GM12878 (cell line): ENCODE results near the gene CCDC91. TPM values are rescaled to one million over a fixed set of nuclear protein-coding genes. Genes with fewer than 3 reads are reported as not detected.

Experiments
- ATAC-seq: fragments of 200-7000 bp; cut with Tn5 transposase; 3 replicates; pipeline ENCODE4 v1.9.1; 2020; ENCODE audit warnings: mild to moderate bottlenecking, moderate library complexity
- BruUV-seq: library from RNA; stranded (reverse); fragments of 400-500 nt; replicated peaks from 2 replicates; lab custom pipeline; 2021; lab: Mats Ljungman, UMichigan
- CTCF ChIA-PET: fragments of 300-600 bp; sonication (Branson Sonifier 250); formaldehyde crosslinking; extraction: SDS; loops from one replicate; lab custom pipeline; 2021; ENCODE audit warnings: inconsistent platforms; lab: Yijun Ruan, JAX
- POLR2A ChIA-PET: fragments of 350-600 bp; formaldehyde crosslinking; extraction: SDS; loops from one replicate; lab custom pipeline; 2021; ENCODE audit warnings: inconsistent platforms; lab: Charles Lee
- RAD21 ChIA-PET: fragments of 300-600 bp; sonication (Branson Sonifier 250); formaldehyde crosslinking; loops from one replicate; lab custom pipeline; 2023; ENCODE audit warnings: antibody characterized with exemption; ENCODE audit not compliant: unreplicated experiment; lab: Charles Lee
- SMC1A ChIA-PET: fragments of 300-600 bp; sonication (Branson Sonifier 250); formaldehyde crosslinking; loops from one replicate; lab custom pipeline; 2023; ENCODE audit not compliant: unreplicated experiment, uncharacterized antibody; lab: Charles Lee
- DNase-seq: peaks from one replicate; pipeline ENCODE4 v3.0.0-alpha.2; 2011; ENCODE audit warnings: low read depth, low spot score
- FAIRE-seq: peaks from 3 replicates; lab custom pipeline; 2011; peaks lifted over from hg19 to GRCh38; lab: Jason Lieb, UNC
- H2AFZ ChIP-seq: 2 replicates; pipeline ENCODE4 v1.6.0; 2011; ENCODE audit warnings: low read depth, low read length, control low read depth; ENCODE audit not compliant: control insufficient read depth
- H3K27ac ChIP-seq: 2 replicates; pipeline ENCODE4 v1.5.1; 2011; ENCODE audit warnings: control low read depth; ENCODE audit not compliant: control insufficient read depth, insufficient read depth
- H3K27me3 ChIP-seq, 2 experiments: replicated peaks in 1 of 2; 2 replicates each; pipeline versions ENCODE4 v1.6.0 to v1.6.1; 2011; ENCODE audit warnings: low read length in 1 of 2; ENCODE audit not compliant: control insufficient read depth in 2 of 2, insufficient read depth in 2 of 2
- H3K36me3 ChIP-seq, 2 experiments: 2 replicates each; pipeline ENCODE4 v1.5.1; 2011; ENCODE audit warnings: low read length in 1 of 2; ENCODE audit not compliant: control insufficient read depth in 2 of 2, insufficient read depth in 2 of 2
- H3K4me1 ChIP-seq: 2 replicates; pipeline ENCODE4 v1.6.1; 2011; ENCODE audit warnings: mild to moderate bottlenecking, low read length, moderate library complexity, mixed read lengths; ENCODE audit not compliant: control insufficient read depth, insufficient read depth
- H3K4me2 ChIP-seq: 2 replicates; pipeline ENCODE4 v1.6.0; 2011; ENCODE audit warnings: control low read depth; ENCODE audit not compliant: control insufficient read depth, insufficient read depth
- H3K4me3 ChIP-seq: fragments of 200-600 bp; sonication (generic); 2 replicates; pipeline ENCODE4 v1.5.1; 2016
- H3K79me2 ChIP-seq: 2 replicates; pipeline ENCODE4 v1.6.0; 2011; ENCODE audit warnings: low read length; ENCODE audit not compliant: control insufficient read depth, insufficient read depth
- H3K9ac ChIP-seq: 2 replicates; pipeline ENCODE4 v1.8.0; 2011; ENCODE audit warnings: low read length, control low read depth, mixed read lengths; ENCODE audit not compliant: control insufficient read depth, insufficient read depth
- H3K9me3 ChIP-seq: replicated peaks from 3 replicates; pipeline ENCODE4 v1.5.1; 2011; ENCODE audit warnings: mild to moderate bottlenecking, low read length; ENCODE audit not compliant: control insufficient read depth, insufficient read depth
- H4K20me1 ChIP-seq: 2 replicates; pipeline ENCODE4 v1.6.0; 2011; ENCODE audit not compliant: control insufficient read depth, insufficient read depth
- EGR1 ChIP-seq, 2 experiments: IDR thresholded peaks; 1 replicate in 1 of 2; 2 replicates in 1 of 2; pipeline ENCODE4 v1.6.1; 2011 to 2012; ENCODE audit warnings: low read depth in 2 of 2, low read length in 2 of 2, borderline replicate concordance in 1 of 2, mild to moderate bottlenecking in 1 of 2, moderate library complexity in 1 of 2
- EZH2 ChIP-seq: IDR thresholded peaks from 2 replicates; pipeline ENCODE4 v1.6.1; 2012; ENCODE audit warnings: low read depth, mild to moderate bottlenecking, control low read depth, inconsistent platforms, low read length, borderline replicate concordance; ENCODE audit not compliant: control insufficient read depth
- FOS ChIP-seq: IDR thresholded peaks from 3 replicates; pipeline ENCODE4 v1.6.1; 2011; ENCODE audit warnings: borderline replicate concordance; ENCODE audit not compliant: insufficient read length; ENCODE audit errors: extremely low read depth
- HCFC1 ChIP-seq: fragments of 150-350 bp; IDR thresholded peaks from 2 replicates; pipeline ENCODE4 v1.6.1; 2014; ENCODE audit warnings: low read length
- IRF5 ChIP-seq: fragments of 450-650 bp; IDR thresholded peaks from 2 replicates; pipeline ENCODE4 v1.6.1; 2017; ENCODE audit warnings: borderline replicate concordance
- PML ChIP-seq: IDR thresholded peaks from 2 replicates; pipeline ENCODE4 v1.6.1; 2012; ENCODE audit warnings: low read length, inconsistent platforms
- RELA ChIP-seq: fragments of 450-650 bp; IDR thresholded peaks from 2 replicates; pipeline ENCODE4 v1.8.0; 2014; ENCODE audit warnings: borderline replicate concordance; ENCODE audit not compliant: partially characterized antibody
- RELB ChIP-seq: fragments of 450-650 bp; IDR thresholded peaks from 2 replicates; pipeline ENCODE4 v1.6.1; 2017; ENCODE audit warnings: low read depth, mild to moderate bottlenecking, moderate library complexity
- SP1 ChIP-seq: IDR thresholded peaks from one replicate; pipeline ENCODE4 v1.6.1; 2011; ENCODE audit warnings: low read depth, low read length
- SUPT20H ChIP-seq: IDR thresholded peaks from 2 replicates; pipeline ENCODE4 v1.6.1; 2011; ENCODE audit warnings: low read depth, mild to moderate bottlenecking, low read length, moderate library complexity, borderline replicate concordance; ENCODE audit not compliant: control insufficient read depth
- TAF1 ChIP-seq: IDR thresholded peaks from 2 replicates; pipeline ENCODE4 v1.6.1; 2011; ENCODE audit warnings: mild to moderate bottlenecking, low read depth, low read length, borderline replicate concordance
- WRNIP1 ChIP-seq: IDR thresholded peaks from 2 replicates; pipeline ENCODE4 v1.6.1; 2011; ENCODE audit warnings: low read depth, low read length, improper control_type of control experiment, borderline replicate concordance
- ZNF207 ChIP-seq: fragments of 450-650 bp; IDR thresholded peaks from 2 replicates; pipeline ENCODE4 v1.6.1; 2014; ENCODE audit warnings: antibody characterized with exemption, mild to moderate bottlenecking, borderline replicate concordance
- ZZZ3 ChIP-seq: IDR thresholded peaks from 2 replicates; pipeline ENCODE4 v1.6.1; 2011; ENCODE audit warnings: low read depth; ENCODE audit not compliant: control insufficient read depth, insufficient read length
- in situ Hi-C: fragments of 300-500 bp; cut with MboI; formaldehyde crosslinking; loops from 9 replicates; pipeline ENCODE4 v1.14.3; 2018; ENCODE audit warnings: mixed read lengths
- intact Hi-C: fragments of 100-400 bp; cut with micrococcal nuclease; formaldehyde crosslinking; loops from one replicate; pipeline ENCODE4 v1.14.2; 2022; ENCODE audit not compliant: unreplicated experiment
- polyA plus RNA-seq, 11 experiments: library from polyadenylated mRNA; depleted of rRNA in 4 of 11; unstranded in 6 of 11; stranded (reverse) in 5 of 11; fragments of >200 nt; fragmentation: Nextera tagmentation in 4 of 11; fragmentation: Illumina TruSeq in 1 of 11; extraction: Ambion mirVana in 4 of 11; extraction: Trizol in 1 of 11; gene quantifications; 1 replicate in 1 of 11; 2 replicates in 10 of 11; pipeline versions ENCODE4 v1.2.1 to v1.2.3, GENCODE V29; 2011 to 2016; ENCODE audit warnings: inconsistent platforms in 2 of 11, missing spikeins in 2 of 11, low read depth in 1 of 11
- total RNA-seq, 4 experiments: library from RNA; depleted of rRNA in 3 of 4; stranded (reverse); fragments of >200 nt in 3 of 4; fragmentation: Illumina TruSeq in 1 of 4; extraction: Trizol in 1 of 4; gene quantifications; 2 replicates each; pipeline versions ENCODE4 v1.2.1 to v1.2.3, GENCODE V29; 2013 to 2021

The CCDC91 gene
- total and polyA plus RNA-seq, 10 of the 15 experiments (the other 5 are each of a cell fraction or from before 2014, with no cell fraction given) = 6.1 to 24.9 (median 16.5) TPM

GRCh38 chr12:28248555-28249145, 58.4 kb downstream of the CCDC91 start:
- BruUV-seq = no TSS peak
- Histone ChIP-seq H3K9me3 (no peaks in the 10 kb centered on the region; the same call in 2 of the 3 replicates), H3K4me3 (no peak overlapping the region; the same call in 1 of the 2 replicates), H3K4me1 (peaks cover 6% of the 10 kb centered on the region), H3K36me3 (no peaks in the 10 kb centered on the region), H3K27me3 (no peaks in the 10 kb centered on the region), H3K9ac (no peak overlapping the region), H3K79me2 (no peaks in the 10 kb centered on the region), H3K4me2 (peak overlapping the region; percentile 44), H4K20me1 (no peaks in the 10 kb centered on the region), H2AFZ (peak overlapping the region; percentile 31; the same call in 1 of the 2 replicates), H3K27ac (peak overlapping the region; percentile 37; the same call in 1 of the 2 replicates)
- in situ Hi-C loops = no loop called here
- TF ChIP-seq RELB (no peak), SP1 (no peak), EGR1 (IDR thresholded peaks at IDR 0.05; ENCODE audit: borderline replicate concordance in 1 of 2, low read depth in 2 of 2, low read length in 2 of 2) (no peak), FOS (no peak), TAF1 (no peak), HCFC1 (no peak), ZNF207 (no peak), PML (no peak), ZZZ3 (no peak), SUPT20H (no peak), IRF5 (no peak), RELA (no peak), EZH2 (no peak), WRNIP1 (no peak)
- ChIA-PET SMC1A (interaction anchor here (0.7 to 2.5 kb wide), 12 partner anchors 9 to 297 kb away, joined by 3 to 15 read pairs (median 3); no protein-coding TSS in a partner anchor), RAD21 (interaction anchor here (1.1 to 2.0 kb wide), 3 partner anchors 17 to 57 kb away, joined by 3 to 7 read pairs (median 3); no protein-coding TSS in a partner anchor), CTCF (interaction anchor here (0.6 to 1.3 kb wide), 7 partner anchors 13 to 141 kb away, joined by 3 to 5 read pairs (median 3); no protein-coding TSS in a partner anchor), POLR2A (interaction anchor here (0.8 to 1.7 kb wide), 3 partner anchors 14 to 58 kb away, joined by 3 to 5 read pairs (median 4); no protein-coding TSS in a partner anchor)
- FAIRE-seq (no peak), ATAC-seq (peak; percentile 27), DNase-seq (no peak)
- intact Hi-C loops = no loop called here
